ENCODE data around the gene TMSB4Y.

Gene TMSB4Y

DNA sequence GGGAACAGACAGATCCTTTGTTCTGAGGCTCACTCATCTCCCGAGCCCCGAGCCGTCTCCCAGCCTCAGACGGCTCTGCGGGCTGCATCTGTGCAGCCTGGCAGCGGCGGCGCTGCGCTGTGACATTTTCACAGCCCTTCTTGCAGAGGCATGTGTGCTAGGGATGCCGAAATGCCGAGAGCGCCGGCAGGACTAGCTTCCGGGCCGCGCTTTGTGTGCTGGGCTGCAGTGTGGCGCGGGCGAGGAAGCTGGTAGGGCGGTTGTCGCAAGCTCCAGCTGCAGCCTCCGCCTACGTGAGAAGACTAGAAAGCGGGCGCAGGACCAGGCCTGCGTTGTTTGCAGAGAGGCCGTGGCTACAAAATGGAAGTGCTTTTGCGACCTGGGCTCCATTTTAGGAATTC lies at the start of gene TMSB4Y:
TSS of gene TMSB4Y (plus strand) at position 332 of the 401 bp plus-strand sequence.
- H3K27ac ChIP-seq (ENCODE audit: extremely low read depth, low read depth, low read length) = no peak within 1 kb of the TSS
- H3K4me3 ChIP-seq (ENCODE audit: low read depth, low read length) = no peak within 1 kb of the TSS
- H3K4me1 ChIP-seq (ENCODE audit: control insufficient read depth, insufficient read depth, low read length) = no peaks in the 10 kb centered on the region
- POLR2A ChIA-PET = no interaction called here
- no peaks in the 10 kb centered on the region for H3K9me3 ChIP-seq (ENCODE audit: control insufficient read depth, insufficient read depth, low read depth, low read length)
- TF ChIP-seq BCL6B (tag by site-specific recombination; IDR thresholded peaks at IDR 0.05) = no peak
- no peak for TF ChIP-seq REPIN1 (tag by site-specific recombination; IDR thresholded peaks at IDR 0.05; ENCODE audit: low read depth)
- TF ChIP-seq ZNF132 (tag by site-specific recombination; IDR thresholded peaks at IDR 0.05; ENCODE audit: borderline replicate concordance) = no peak
- H3K36me3 ChIP-seq (ENCODE audit: control insufficient read depth in 2 of 2, insufficient read depth in 1 of 2, low read length in 2 of 2) = no peaks in the 10 kb centered on the region
- CTCF ChIA-PET = no interaction called here

DNA sequence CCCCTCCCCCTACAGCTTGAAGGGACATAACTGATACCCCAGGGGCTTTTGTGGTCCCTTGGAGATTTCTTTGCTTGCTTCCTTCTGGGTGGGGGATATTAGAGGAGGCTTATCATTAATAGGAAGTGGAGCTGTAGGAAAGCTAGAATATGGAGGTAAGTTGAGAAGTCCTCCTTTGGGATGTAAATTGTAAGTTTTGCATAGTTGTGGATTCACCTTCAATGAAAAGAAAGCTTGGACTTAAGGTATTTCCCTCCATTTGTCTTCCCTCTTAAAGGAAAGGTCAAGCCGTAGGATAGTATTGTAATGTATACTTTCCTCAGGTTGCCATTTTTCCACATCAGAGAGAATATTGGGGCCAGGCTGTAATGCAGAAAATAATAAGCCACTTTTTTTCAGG lies 39.5 kb upstream of the TMSB4Y start:
- H3K27ac ChIP-seq (ENCODE audit: extremely low read depth, low read depth, low read length) = no peak overlapping the region
- POLR2A ChIA-PET = no interaction called here
- H3K9me3 ChIP-seq (ENCODE audit: control insufficient read depth, insufficient read depth, low read depth, low read length) = no peaks in the 10 kb centered on the region
- TF ChIP-seq ZBTB48 (tag by site-specific recombination; IDR thresholded peaks at IDR 0.05) = no peak
- TF ChIP-seq ZNF274 (IDR thresholded peaks at IDR 0.05; ENCODE audit: low read length) = no peak
- TF ChIP-seq ZNF274 (tag by site-specific recombination; IDR thresholded peaks at IDR 0.05; ENCODE audit: borderline replicate concordance) = no peak
- TF ChIP-seq ZNF426 (tag by site-specific recombination; IDR thresholded peaks at IDR 0.05) = no peak
- TF ChIP-seq ZNF324 (tag by site-specific recombination; IDR thresholded peaks at IDR 0.05) = no peak
- TF ChIP-seq SP2 (tag by site-specific recombination; IDR thresholded peaks at IDR 0.05) = no peak
- TF ChIP-seq AEBP2 (tag by site-specific recombination; IDR thresholded peaks at IDR 0.05; ENCODE audit: borderline replicate concordance) = no peak
- TF ChIP-seq ZNF610 (tag by site-specific recombination; IDR thresholded peaks at IDR 0.05; ENCODE audit: borderline replicate concordance) = no peak
- TF ChIP-seq ZNF148 (tag by site-specific recombination; IDR thresholded peaks at IDR 0.05; ENCODE audit: borderline replicate concordance) = no peak
- TF ChIP-seq ZNF530 (tag by site-specific recombination; IDR thresholded peaks at IDR 0.05; ENCODE audit: low read depth) = no peak
- H3K4me3 ChIP-seq (ENCODE audit: low read depth, low read length) = no peak overlapping the region
- CTCF ChIA-PET = no interaction called here
- H3K36me3 ChIP-seq (ENCODE audit: control insufficient read depth in 2 of 2, insufficient read depth in 1 of 2, low read length in 2 of 2) = no peaks in the 10 kb centered on the region
- H3K4me1 ChIP-seq (ENCODE audit: control insufficient read depth, insufficient read depth, low read length) = no peaks in the 10 kb centered on the region

- ChIA-PET POLR2A (no interaction called here), CTCF (no interaction called here)
- Histone ChIP-seq H3K36me3 (ENCODE audit: control insufficient read depth in 2 of 2, insufficient read depth in 1 of 2, low read length in 2 of 2) (no peaks in the 10 kb centered on the region), H3K27ac (ENCODE audit: extremely low read depth, low read depth, low read length) (no peak overlapping the region), H3K4me3 (ENCODE audit: low read depth, low read length) (no peak overlapping the region), H3K4me1 (ENCODE audit: control insufficient read depth, insufficient read depth, low read length) (no peaks in the 10 kb centered on the region), H3K9me3 (ENCODE audit: control insufficient read depth, insufficient read depth, low read depth, low read length) (no peaks in the 10 kb centered on the region)
- no peak for TF ChIP-seq ZNF140 (tag by site-specific recombination; IDR thresholded peaks at IDR 0.05)
- TF ChIP-seq ZNF701 (tag by site-specific recombination; IDR thresholded peaks at IDR 0.05) = no peak
- TF ChIP-seq, protein P1, sequence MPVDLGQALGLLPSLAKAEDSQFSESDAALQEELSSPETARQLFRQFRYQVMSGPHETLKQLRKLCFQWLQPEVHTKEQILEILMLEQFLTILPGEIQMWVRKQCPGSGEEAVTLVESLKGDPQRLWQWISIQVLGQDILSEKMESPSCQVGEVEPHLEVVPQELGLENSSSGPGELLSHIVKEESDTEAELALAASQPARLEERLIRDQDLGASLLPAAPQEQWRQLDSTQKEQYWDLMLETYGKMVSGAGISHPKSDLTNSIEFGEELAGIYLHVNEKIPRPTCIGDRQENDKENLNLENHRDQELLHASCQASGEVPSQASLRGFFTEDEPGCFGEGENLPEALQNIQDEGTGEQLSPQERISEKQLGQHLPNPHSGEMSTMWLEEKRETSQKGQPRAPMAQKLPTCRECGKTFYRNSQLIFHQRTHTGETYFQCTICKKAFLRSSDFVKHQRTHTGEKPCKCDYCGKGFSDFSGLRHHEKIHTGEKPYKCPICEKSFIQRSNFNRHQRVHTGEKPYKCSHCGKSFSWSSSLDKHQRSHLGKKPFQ (tag by site-specific recombination; IDR thresholded peaks at IDR 0.05) = no peak
- no peak for TF ChIP-seq ZNF580 (tag by site-specific recombination; IDR thresholded peaks at IDR 0.05)
- TF ChIP-seq KLF8 (tag by site-specific recombination; IDR thresholded peaks at IDR 0.05) = no peak
- no peak for TF ChIP-seq ZNF433 (tag by site-specific recombination; IDR thresholded peaks at IDR 0.05; ENCODE audit: low read depth)
- TF ChIP-seq, protein P2, sequence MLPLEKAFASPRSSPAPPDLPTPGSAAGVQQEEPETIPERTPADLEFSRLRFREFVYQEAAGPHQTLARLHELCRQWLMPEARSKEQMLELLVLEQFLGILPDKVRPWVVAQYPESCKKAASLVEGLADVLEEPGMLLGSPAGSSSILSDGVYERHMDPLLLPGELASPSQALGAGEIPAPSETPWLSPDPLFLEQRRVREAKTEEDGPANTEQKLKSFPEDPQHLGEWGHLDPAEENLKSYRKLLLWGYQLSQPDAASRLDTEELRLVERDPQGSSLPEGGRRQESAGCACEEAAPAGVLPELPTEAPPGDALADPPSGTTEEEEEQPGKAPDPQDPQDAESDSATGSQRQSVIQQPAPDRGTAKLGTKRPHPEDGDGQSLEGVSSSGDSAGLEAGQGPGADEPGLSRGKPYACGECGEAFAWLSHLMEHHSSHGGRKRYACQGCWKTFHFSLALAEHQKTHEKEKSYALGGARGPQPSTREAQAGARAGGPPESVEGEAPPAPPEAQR (tag by site-specific recombination; IDR thresholded peaks at IDR 0.05) = no peak
- TF ChIP-seq HOXA7 (CRISPR knock-in tag; IDR thresholded peaks at IDR 0.05; ENCODE audit: borderline replicate concordance) = no peak
Measured at GRCh38 chrY:13671122-13671521, 32.6 kb upstream of the TMSB4Y start.

Measured in HEK293 (cell line).